Activated CD8-positive, alpha-beta memory T cell treated with anti-CD3 and anti-CD28 coated beads for 1 hour (primary cell): ENCODE results near the gene CLEC1B.
"Not testable (repeated sequence)": the region's sequence is repeated elsewhere in the genome, so short reads cannot be mapped to it uniquely, and the experiment has no call there.

Experiments used
- DNase-seq, 2 donors: peaks; one replicate each; pipeline ENCODE4 v3.0.0-alpha.2; 2020; ENCODE audit warnings: low read depth in 1 of 2; ENCODE audit errors: extremely low read depth in 1 of 2

The CLEC1B gene

DNA sequence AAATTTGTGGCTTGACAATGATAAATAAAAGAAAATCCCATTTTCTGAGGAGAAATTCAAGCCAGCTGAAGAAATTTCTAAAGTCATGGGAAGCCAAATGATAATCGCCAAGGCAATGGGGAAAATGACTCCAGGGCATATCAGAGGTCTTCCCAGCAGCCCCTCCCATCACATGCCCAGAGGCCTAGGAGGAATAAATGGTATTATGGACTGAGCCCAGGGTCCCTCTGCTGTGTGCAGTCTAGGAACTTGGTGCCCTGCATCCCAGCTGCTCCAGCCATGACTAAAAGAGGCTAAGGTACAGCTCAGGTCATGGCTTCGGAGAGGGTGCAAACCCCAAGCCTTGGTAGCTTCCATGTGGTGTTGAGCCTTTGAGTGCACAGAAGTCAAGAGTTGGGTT lies 23.3 kb downstream of the CLEC1B start:
- DNase-seq: no peak

DNA sequence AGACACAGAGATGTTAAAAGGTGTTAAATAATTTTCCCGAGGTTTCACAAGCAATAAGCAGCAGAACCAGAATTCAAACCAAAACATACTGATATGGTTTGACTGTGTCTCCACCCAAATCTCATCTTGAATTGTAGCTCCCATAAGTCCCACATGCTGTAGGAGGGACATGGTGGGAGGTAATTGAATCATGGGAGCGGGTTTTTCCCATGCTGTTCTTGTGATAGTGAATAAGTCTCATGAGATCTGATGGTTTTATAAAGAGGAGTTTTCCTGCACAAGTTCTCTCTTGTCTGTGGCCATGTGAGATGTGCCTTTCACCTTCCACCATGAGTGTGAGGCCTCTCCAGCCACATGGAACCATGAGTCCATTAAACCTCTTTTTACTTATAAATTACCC lies 24.2 kb downstream of the CLEC1B start:
- not testable (repeated sequence) for DNase-seq

DNA sequence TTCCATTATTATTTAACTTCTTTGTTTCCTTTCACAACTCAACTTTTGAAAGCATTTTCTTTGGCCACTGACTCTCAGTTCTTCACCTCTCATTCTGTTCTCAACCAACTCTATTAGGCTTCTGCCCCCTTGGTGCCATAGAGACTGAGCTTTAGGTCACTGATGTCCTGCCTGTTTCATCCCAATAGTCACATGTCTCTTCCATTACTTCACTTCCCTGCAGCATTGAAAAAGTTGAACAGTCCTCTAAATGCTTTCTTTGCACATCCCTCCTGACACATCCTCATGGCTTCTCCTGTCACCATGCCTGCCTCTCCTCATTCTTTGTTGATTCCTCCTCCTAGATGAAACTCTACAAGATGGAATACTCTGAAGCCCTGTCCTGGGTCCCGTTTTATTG lies 25.0 kb downstream of the CLEC1B start:
- DNase-seq: no peak

DNA sequence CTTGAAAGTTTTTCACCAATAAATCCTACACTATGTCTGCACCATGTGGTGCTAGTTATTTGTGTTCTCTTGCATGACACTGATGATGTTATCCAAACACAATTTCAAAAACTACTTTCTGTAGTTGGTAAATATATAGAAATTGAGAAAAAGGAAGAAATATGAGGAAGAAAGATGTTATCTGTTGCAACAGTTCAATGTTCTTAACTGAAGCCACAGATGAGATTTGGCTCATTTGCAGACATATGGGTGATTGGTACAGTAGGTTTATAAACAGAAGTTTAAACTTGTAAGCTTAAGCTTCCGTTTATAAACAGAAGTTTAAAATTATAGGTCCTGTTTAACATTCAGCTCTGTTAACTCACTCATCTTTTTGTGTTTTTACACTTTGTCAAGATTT lies 27.7 kb downstream of the CLEC1B start, which contains the start of gene CLEC12A:
Gene CLEC12A (plus strand): TSS at position 229 of the 400 bp plus-strand sequence. CDS start 188 bp downstream, outside the sequence.
- DNase-seq: no peak

DNA sequence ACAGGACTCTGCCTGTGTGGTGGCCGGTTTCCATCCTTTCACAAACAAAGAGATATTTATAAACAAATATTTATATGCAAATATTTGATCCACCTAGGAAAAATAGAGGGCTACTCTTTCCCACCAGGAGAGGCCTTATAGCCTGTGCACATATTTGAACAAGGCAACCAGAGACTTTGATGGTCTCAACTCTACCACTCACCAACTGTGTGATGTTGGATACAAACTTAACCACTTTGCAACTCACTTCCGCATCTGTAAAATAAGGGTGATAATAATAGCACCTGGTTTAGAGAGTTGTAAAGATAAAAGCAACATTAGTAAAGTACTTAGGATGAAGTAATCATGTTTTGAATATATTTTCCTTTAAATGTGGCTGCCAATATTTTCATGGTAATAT lies 29.2 kb downstream of the CLEC1B start:
- DNase-seq: no peak

DNA sequence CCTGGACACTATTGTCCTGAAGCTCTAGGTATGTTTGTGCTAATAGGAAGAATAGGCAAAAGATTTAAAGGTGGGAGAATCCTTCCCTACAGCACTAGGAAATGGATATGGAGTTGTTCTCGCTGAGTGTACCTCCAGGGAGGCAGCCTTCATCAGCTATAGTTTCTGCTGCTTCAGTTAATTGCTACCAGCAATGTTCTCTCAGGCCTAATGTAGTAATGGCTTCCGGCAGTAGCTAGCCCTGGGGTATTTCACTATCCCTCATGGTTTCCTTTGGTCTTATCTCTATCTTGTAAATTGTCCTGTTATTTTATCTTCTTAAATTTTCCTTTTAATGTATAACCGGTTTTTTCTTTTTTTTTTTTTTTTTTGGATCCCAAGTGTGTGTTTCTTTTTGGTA lies 37.0 kb downstream of the CLEC1B start:
- no peak for DNase-seq

DNA sequence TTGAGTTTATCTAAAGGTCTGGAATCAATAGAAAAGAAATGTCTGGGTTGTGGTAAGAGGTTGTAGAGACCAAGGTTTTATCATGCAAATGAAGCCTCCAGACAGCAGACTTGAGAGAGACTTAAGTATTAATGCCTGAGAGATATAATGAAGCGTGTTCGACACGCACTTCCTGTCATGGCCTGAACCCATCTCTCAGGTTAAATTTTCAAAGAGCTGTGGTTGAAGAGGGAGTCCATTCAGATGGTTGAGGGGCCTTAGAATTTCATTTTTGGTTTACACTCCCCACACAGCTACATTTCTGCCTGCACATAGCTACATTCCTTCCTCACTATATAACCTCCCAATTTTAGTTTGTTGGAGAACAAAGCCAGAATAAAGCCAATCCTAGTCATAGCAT lies 37.8 kb downstream of the CLEC1B start:
- no peak for DNase-seq

DNA sequence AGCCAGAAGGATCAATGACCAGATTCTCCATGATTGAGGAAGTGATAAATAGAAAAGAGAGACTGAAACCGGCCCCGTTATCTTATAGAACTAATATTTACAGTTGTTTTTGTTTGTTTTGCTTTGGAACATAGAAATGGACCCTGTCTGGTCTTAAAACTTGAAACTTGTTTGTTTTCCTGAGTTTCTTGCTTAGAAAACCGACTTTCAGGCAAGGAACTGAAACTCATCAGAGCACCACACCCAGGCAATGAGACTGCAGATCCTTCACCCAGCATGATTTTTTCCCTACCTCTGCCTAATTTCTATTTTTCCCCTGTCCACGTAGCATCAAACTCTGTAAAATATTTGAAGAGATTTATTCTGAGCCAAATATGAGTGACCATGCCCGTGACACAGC lies 38.3 kb downstream of the CLEC1B start:
- no peak for DNase-seq

DNA sequence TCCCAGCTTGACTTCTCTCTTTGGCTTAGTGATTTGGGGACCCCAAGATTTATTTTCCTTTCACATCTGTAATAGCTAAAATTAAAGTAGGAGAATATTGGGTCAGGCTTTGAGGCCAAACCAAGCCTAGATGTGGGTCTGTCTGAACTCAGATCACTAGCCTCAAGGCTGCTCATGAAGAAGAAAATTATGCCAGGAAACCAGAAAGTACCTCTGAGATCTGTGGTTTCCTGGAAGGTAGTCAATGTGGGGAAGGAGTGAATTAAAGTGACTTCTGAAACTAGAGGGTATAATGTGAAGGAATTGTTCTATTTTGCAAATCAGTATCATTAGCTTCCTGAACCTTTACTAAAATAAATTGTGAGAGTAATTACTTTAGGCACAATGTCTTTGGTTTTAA lies 41.1 kb downstream of the CLEC1B start:
- DNase-seq: no peak

DNA sequence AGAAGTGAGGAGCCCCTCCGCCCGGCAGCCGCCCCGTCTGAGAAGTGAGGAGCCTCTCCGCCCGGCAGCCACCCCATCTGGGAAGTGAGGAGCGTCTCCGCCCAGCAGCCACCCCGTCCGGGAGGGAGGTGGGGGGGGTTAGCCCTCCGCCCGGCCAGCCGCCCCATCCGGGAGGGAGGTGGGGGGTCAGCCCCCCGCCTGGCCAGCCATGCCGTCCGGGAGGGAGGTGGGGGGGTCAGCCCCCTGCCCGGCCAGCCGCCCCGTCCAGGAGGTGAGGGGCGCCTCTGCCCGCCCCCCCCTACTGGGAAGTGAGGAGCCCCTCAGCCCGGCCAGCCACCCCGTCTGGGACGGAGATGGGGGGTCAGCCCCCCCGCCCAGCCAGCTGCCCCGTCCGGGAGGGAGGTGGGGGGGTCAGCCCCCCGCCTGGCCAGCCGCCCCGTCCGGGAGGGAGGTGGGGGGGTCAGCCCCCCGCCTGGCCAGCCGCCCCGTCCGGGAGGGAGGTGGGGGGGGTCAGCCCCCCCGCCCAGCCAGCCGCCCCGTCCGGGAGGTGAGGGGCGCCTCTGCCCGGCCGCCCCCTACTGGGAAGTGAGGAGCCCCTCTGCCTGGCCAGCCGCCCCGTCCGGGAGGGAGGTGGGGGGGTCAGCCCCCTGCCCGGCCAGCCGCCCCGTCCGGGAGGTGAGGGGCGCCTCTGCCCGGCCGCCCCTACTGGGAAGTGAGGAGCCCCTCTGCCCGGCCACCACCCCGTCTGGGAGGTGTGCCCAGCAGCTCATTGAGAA lies 45.8 kb downstream of the CLEC1B start:
- not testable (repeated sequence) for DNase-seq

DNA sequence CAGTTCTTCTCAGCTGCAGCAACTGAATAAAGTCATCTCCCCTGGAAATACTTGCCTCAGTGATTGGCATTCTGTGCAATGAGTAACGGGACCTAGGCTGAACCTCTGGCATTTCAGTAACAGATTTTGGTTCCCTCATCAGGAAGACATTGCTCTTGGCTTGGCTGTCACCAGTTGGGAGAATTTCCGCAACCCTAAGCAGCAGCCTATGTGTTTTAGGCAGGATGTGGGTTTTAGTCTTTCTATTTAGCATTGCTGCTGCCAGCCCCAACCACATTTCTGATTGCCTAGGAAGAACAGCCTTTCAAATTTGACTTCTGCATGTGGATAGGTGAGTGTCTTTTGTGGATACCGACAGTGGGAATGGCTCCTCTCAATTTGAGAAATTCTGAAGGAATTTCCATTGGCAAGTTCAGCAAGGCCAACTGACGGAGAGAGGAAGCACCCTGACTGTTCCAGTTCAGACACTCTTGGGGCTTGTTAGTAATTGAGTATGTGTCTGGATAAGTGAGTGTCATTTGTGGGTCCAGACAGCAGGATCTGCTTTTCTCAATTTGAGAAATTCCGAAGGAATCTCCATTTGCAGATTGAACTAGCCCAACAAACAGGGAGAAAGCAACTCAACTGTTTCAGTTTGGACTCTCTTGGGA lies 47.8 kb downstream of the CLEC1B start:
- no peak for DNase-seq

DNA sequence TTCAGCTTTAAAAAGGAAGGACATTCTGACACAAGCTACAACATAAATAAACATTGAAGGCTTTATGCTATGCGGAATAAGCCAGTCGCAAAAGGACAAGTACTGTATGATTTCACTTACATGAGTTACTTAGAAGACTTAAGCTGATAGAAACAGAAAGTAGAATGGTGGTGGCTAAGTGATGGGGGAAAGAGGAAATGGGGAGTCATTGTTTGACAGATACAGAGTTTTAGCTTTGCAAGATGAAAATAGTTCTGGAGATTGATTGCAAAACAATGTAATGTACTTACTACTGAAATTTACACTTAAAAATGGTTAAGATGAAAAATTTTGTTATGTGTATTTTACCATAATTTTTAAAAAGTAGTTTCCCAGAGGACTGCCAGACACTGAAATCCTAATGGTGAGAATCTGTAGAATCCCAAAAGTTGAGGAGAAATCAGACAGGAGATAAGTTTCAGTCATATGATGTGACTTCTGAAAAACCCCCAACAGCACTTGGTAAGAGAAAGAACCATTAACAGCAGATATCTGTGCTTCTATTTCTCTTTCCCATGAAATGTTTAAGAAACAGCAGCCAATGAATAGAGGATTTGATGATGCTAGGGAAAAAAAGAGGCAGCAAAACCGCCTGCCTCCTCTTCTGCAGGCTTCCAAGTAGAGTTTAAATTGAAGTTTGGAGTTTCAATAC lies 50.2 kb downstream of the CLEC1B start:
- DNase-seq: no peak

DNA sequence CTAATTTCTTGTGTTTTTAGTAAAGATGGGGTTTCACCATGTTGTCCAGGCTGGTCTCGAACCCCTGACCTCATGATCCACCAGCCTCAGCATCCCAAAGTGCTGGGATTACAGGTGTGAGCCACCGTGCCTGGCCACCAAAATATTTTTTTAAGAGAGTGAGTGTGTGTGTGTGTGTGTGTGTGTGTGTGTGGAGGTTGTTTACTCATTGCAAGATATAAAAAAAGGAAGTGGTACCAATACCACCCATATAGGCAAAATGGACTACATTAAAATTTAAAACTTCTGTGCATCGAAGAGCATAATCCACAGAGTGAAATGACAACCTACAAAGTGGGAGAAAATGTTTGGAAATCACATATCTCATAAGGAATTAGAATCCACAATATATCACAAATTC lies 51.2 kb downstream of the CLEC1B start:
- no peak for DNase-seq

DNA sequence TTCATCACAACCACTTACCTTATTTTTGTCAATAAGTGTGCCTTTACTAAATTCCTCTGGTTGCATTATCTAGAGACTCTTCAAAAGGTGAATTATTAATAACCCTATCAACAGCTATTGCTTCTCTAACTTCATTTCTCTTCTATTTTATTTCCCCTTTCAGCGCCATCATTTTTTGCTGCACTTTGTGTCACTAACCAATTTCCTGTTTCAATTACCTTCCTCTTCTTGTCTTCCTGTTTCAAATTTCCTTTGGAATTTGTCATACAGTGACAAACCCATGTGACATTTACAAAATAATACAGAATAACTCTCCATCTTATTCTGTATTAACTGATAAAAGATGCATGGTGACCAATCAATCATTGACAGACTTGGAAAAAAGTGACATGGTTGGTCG lies 54.5 kb downstream of the CLEC1B start:
- no peak for DNase-seq

DNA sequence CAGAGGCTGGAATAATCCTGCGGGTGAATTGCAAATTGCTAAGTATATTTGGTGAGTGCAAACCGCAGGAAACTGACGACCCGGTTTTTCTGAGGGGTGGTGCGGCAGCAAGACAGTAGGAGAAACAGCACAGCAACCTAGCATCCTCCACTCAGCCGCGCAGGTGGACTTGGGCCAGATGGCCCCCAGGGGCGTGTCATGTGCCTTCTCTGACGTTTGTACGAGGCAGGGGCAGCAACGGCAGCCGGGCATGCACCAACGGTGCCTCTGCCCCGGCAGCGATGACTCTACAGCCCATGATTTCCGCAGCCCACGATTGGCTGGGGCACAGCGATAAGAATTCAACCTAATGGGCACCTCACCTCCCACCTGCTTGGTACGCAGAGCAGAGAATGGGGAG lies 55.7 kb downstream of the CLEC1B start:
- no peak for DNase-seq
